HepG2 (cell line): ENCODE data around the gene RREB1. TPM values are rescaled to one million over a fixed set of nuclear protein-coding genes. Genes with fewer than 3 reads are reported as not detected.

Experiments used
- CENPT ChIP-seq: sonication (generic); formaldehyde crosslinking; IDR thresholded peaks from 2 replicates; pipeline ENCODE4 v1.8.0; 2022; ENCODE audit warnings: low read depth, mild to moderate bottlenecking, moderate library complexity, missing genetic modification reagents
- MED1 ChIP-seq: sonication (generic); formaldehyde crosslinking; IDR thresholded peaks from 2 replicates; pipeline ENCODE4 v1.4.0; 2020; ENCODE audit warnings: missing genetic modification reagents
- NCOA2 ChIP-seq: sonication (generic); formaldehyde crosslinking; IDR thresholded peaks from 2 replicates; pipeline ENCODE4 v1.8.0; 2022; ENCODE audit warnings: inconsistent platforms
- RCOR2 ChIP-seq: IDR thresholded peaks from 2 replicates; pipeline ENCODE4 v1.6.1; 2016; ENCODE audit warnings: missing biosample characterization, missing genetic modification reagents
- TCF7 ChIP-seq: sonication (generic); IDR thresholded peaks from 2 replicates; pipeline ENCODE4 v1.6.1; 2016; ENCODE audit warnings: antibody characterized with exemption, low read depth
- ZBTB7B ChIP-seq: sonication (generic); formaldehyde crosslinking; IDR thresholded peaks from 2 replicates; pipeline ENCODE4 v1.4.0; 2020; ENCODE audit warnings: missing genetic modification reagents
- ZC3H13 ChIP-seq: sonication (generic); formaldehyde crosslinking; IDR thresholded peaks from 2 replicates; pipeline ENCODE4 v1.8.1; 2023; ENCODE audit warnings: mild to moderate bottlenecking, missing genetic modification reagents, moderate library complexity
- polyA plus RNA-seq, 8 experiments: library from polyadenylated mRNA; depleted of rRNA in 3 of 8; stranded (reverse) in 7 of 8; unstranded in 1 of 8; fragments of >200 nt; fragmentation: Illumina TruSeq in 4 of 8; extraction: Trizol in 4 of 8; gene quantifications; 2 replicates each; pipeline versions ENCODE4 v1.2.1 to v1.2.3, GENCODE V29; 2011 to 2016; ENCODE audit warnings: low read depth in 4 of 8, missing spikeins in 1 of 8, mixed read lengths in 1 of 8; ENCODE audit not compliant: insufficient read depth in 1 of 8
- total RNA-seq, 5 experiments: library from RNA; depleted of rRNA; stranded (reverse); fragments of >200 nt; fragmentation: Illumina TruSeq; extraction: Trizol; gene quantifications; 2 replicates each; pipeline ENCODE4 v1.2.3, GENCODE V29; 2016; ENCODE audit warnings: low read depth in 1 of 5
- TF ChIP-seq, protein P1 (sequence below): IDR thresholded peaks from 2 replicates; pipeline ENCODE4 v1.6.1; 2016; ENCODE audit warnings: low read depth, missing genetic modification reagents, missing compliant biosample characterization
- TF ChIP-seq, protein P2 (sequence below): sonication (generic); formaldehyde crosslinking; IDR thresholded peaks from 2 replicates; pipeline ENCODE4 v1.5.1; 2020; ENCODE audit warnings: mild to moderate bottlenecking, missing genetic modification reagents, borderline replicate concordance
- TF ChIP-seq, protein P3 (sequence below): sonication (generic); formaldehyde crosslinking; IDR thresholded peaks from 2 replicates; pipeline ENCODE4 v1.8.1; 2023; ENCODE audit warnings: mild to moderate bottlenecking, missing genetic modification reagents
- TF ChIP-seq, protein P4 (sequence below): sonication (generic); formaldehyde crosslinking; conservative IDR thresholded peaks from 2 replicates; pipeline ENCODE4 v1.8.0; 2022; ENCODE audit warnings: missing genetic modification reagents

The RREB1 gene
- total and polyA plus RNA-seq, 2 of the 13 experiments (the other 11 are each of a cell fraction or from before 2014, with no cell fraction given), result 6.1 to 23.2 TPM

DNA sequence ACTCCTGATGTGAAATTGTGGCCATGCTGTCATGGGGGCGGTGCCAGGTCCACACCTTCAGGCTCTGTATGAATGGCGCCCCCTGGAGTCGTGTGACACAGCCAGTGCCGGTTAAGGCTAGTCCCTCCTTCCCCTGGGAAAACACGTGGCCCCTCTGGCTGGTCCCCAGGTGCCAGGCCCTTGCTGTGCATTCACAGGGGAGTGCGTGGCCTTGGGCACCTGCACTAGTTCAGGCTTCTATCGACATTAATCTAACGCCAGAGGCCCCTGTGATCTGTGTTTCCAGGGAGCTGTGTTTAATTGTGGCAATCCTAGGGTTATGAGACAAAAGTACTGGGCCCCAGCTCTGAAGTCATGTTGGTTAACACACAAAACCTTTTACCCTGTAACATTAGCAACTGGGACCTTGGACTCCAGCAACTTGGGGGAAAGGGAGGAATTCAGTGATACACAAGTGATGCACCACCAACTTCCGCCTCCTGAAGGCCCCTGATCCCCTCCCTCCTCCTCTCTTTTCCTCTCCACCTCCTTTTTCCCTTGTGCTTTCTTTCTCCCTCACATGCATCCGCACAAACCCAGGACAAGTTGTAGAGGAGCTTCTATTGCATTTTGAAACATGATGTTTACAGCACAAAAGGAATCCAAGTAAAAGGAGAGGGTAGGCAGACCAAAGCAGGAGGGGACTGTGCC is 131.3 kb downstream of the RREB1 start (continued):
- TF ChIP-seq, protein P1, sequence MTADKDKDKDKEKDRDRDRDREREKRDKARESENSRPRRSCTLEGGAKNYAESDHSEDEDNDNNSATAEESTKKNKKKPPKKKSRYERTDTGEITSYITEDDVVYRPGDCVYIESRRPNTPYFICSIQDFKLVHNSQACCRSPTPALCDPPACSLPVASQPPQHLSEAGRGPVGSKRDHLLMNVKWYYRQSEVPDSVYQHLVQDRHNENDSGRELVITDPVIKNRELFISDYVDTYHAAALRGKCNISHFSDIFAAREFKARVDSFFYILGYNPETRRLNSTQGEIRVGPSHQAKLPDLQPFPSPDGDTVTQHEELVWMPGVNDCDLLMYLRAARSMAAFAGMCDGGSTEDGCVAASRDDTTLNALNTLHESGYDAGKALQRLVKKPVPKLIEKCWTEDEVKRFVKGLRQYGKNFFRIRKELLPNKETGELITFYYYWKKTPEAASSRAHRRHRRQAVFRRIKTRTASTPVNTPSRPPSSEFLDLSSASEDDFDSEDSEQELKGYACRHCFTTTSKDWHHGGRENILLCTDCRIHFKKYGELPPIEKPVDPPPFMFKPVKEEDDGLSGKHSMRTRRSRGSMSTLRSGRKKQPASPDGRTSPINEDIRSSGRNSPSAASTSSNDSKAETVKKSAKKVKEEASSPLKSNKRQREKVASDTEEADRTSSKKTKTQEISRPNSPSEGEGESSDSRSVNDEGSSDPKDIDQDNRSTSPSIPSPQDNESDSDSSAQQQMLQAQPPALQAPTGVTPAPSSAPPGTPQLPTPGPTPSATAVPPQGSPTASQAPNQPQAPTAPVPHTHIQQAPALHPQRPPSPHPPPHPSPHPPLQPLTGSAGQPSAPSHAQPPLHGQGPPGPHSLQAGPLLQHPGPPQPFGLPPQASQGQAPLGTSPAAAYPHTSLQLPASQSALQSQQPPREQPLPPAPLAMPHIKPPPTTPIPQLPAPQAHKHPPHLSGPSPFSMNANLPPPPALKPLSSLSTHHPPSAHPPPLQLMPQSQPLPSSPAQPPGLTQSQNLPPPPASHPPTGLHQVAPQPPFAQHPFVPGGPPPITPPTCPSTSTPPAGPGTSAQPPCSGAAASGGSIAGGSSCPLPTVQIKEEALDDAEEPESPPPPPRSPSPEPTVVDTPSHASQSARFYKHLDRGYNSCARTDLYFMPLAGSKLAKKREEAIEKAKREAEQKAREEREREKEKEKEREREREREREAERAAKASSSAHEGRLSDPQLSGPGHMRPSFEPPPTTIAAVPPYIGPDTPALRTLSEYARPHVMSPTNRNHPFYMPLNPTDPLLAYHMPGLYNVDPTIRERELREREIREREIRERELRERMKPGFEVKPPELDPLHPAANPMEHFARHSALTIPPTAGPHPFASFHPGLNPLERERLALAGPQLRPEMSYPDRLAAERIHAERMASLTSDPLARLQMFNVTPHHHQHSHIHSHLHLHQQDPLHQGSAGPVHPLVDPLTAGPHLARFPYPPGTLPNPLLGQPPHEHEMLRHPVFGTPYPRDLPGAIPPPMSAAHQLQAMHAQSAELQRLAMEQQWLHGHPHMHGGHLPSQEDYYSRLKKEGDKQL (CRISPR knock-in tag), result peak; percentile 28; the same call in 1 of the 2 replicates
- TF ChIP-seq, protein P2, sequence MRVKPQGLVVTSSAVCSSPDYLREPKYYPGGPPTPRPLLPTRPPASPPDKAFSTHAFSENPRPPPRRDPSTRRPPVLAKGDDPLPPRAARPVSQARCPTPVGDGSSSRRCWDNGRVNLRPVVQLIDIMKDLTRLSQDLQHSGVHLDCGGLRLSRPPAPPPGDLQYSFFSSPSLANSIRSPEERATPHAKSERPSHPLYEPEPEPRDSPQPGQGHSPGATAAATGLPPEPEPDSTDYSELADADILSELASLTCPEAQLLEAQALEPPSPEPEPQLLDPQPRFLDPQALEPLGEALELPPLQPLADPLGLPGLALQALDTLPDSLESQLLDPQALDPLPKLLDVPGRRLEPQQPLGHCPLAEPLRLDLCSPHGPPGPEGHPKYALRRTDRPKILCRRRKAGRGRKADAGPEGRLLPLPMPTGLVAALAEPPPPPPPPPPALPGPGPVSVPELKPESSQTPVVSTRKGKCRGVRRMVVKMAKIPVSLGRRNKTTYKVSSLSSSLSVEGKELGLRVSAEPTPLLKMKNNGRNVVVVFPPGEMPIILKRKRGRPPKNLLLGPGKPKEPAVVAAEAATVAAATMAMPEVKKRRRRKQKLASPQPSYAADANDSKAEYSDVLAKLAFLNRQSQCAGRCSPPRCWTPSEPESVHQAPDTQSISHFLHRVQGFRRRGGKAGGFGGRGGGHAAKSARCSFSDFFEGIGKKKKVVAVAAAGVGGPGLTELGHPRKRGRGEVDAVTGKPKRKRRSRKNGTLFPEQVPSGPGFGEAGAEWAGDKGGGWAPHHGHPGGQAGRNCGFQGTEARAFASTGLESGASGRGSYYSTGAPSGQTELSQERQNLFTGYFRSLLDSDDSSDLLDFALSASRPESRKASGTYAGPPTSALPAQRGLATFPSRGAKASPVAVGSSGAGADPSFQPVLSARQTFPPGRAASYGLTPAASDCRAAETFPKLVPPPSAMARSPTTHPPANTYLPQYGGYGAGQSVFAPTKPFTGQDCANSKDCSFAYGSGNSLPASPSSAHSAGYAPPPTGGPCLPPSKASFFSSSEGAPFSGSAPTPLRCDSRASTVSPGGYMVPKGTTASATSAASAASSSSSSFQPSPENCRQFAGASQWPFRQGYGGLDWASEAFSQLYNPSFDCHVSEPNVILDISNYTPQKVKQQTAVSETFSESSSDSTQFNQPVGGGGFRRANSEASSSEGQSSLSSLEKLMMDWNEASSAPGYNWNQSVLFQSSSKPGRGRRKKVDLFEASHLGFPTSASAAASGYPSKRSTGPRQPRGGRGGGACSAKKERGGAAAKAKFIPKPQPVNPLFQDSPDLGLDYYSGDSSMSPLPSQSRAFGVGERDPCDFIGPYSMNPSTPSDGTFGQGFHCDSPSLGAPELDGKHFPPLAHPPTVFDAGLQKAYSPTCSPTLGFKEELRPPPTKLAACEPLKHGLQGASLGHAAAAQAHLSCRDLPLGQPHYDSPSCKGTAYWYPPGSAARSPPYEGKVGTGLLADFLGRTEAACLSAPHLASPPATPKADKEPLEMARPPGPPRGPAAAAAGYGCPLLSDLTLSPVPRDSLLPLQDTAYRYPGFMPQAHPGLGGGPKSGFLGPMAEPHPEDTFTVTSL, result peak; percentile 66; the same call in 1 of the 2 replicates
- TF ChIP-seq RCOR2 (no peak), NCOA2 (peak; percentile 37), MED1 (peak; percentile 63), CENPT (CRISPR knock-in tag) (no peak), ZC3H13 (CRISPR knock-in tag) (peak; percentile 61; the same call in 1 of the 2 replicates), TCF7 (peak; percentile 54; the same call in 1 of the 2 replicates), ZBTB7B (CRISPR knock-in tag) (peak; percentile 58; the same call in 1 of the 2 replicates)
- TF ChIP-seq, protein P3, sequence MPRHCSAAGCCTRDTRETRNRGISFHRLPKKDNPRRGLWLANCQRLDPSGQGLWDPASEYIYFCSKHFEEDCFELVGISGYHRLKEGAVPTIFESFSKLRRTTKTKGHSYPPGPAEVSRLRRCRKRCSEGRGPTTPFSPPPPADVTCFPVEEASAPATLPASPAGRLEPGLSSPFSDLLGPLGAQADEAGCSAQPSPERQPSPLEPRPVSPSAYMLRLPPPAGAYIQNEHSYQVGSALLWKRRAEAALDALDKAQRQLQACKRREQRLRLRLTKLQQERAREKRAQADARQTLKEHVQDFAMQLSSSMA (CRISPR knock-in tag), result no peak
- TF ChIP-seq, protein P4, sequence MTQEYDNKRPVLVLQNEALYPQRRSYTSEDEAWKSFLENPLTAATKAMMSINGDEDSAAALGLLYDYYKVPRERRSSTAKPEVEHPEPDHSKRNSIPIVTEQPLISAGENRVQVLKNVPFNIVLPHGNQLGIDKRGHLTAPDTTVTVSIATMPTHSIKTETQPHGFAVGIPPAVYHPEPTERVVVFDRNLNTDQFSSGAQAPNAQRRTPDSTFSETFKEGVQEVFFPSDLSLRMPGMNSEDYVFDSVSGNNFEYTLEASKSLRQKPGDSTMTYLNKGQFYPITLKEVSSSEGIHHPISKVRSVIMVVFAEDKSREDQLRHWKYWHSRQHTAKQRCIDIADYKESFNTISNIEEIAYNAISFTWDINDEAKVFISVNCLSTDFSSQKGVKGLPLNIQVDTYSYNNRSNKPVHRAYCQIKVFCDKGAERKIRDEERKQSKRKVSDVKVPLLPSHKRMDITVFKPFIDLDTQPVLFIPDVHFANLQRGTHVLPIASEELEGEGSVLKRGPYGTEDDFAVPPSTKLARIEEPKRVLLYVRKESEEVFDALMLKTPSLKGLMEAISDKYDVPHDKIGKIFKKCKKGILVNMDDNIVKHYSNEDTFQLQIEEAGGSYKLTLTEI (CRISPR knock-in tag), result no peak
